Epidermal melanocyte (primary cell): ENCODE data around the gene NAA10.

Source experiments
- DNase-seq: peaks from one replicate; pipeline ENCODE4 v3.0.0; 2011; ENCODE audit warnings: low spot score; ENCODE audit not compliant: insufficient read length

The NAA10 gene

GRCh38 chrX:153966841-153967535, 32.2 kb upstream of the NAA10 start:
- no peak for DNase-seq

GRCh38 chrX:153966283-153966688, 31.4 kb upstream of the NAA10 start:
- no peak for DNase-seq

DNA sequence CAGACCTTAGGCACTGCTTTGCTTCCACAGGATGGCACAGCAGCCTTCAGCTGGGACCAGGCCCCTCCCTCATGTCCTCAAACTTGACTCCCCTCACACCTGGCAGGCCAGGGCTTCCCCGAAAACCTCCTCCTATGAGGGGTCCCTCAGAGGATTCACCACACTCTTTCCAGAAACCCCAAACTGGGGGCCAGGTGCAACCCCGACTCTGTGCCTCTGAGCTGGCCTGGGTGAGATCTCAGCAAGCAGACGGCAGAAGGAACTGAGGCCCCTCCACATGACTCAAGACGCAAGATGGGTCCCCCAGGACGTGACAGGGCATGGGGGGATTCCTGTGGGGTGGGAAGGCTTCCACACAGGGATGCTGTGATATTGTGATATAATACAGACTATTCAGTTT, 30.6 kb upstream of the NAA10 start:
- no peak for DNase-seq

- DNase-seq = no peak
Observed at GRCh38 chrX:153964105-153964504, 29.3 kb upstream of the NAA10 start.

GRCh38 chrX:153963546-153963945, 28.7 kb upstream of the NAA10 start:
- DNase-seq = no peak

DNA sequence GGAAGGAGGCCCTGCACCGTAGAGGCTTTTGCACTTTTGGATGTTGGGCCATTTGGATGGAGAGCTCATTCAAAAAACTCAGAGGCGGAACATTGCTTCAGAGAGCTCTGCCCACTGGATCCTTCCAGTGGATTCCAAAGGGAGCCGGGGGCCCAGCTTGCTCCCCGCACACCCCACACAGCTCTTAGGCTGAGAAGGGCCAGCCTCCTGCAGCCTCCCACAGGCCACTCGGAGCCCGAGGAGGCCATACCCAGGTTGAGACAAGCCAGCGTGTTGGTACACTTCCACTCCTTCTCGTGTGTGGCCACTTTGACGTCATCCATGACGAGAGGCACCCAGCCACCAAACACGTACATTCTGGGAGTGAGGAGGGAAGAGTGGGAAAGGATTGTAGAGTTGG, 26.5 kb upstream of the NAA10 start:
- no peak for DNase-seq

- no peak for DNase-seq
Observed at GRCh38 chrX:153960786-153961185, 25.9 kb upstream of the NAA10 start.

DNA sequence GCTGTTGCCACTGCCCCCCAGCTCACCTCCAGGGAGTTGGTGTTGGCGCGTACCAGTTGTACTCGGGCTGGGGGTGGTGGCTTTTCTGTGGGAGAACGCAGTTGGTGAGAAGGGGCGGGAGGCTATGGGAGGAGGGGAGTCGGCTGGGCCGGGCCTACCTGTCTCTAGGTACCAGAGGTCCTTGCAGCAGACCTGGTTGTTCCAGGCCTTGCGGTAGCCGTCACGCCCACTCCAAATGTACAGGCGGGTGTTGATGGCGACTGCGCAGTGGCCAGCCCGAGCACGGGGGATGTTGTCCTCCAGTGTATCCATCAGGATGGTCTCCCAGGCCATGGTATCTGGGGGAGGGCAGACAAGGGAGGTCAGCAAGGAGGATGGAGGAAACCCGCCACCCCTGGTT, 25.2 kb upstream of the NAA10 start:
- no peak for DNase-seq

DNA sequence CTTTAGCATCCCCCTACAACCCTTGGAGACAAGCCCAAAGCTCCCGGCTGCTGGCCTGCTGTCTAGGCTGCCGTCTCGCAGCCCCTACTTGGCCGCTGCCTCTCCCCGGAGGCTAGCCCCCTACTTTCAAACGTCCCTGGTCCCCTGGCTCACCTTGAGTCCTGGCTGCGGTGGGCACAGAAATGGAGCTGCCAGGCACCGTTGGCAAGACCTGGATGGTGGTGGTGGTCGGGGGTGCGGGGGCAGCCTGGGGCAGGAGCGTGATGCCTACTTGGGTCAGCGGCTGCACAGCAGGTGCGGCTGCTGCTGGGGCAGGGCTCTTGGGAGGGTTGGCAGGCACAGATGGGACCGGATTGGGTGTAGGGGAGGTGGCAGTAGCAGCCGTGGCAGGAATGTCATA, 24.8 kb upstream of the NAA10 start:
- no peak for DNase-seq

GRCh38 chrX:153958605-153959004, 23.8 kb upstream of the NAA10 start:
- DNase-seq = no peak

- no peak for DNase-seq
Observed at GRCh38 chrX:153957224-153957623, 22.4 kb upstream of the NAA10 start.

GRCh38 chrX:153956044-153956907, 21.4 kb upstream of the NAA10 start:
- no peak for DNase-seq

- DNase-seq = no peak
Observed at GRCh38 chrX:153955228-153955732, 20.4 kb upstream of the NAA10 start.

DNA sequence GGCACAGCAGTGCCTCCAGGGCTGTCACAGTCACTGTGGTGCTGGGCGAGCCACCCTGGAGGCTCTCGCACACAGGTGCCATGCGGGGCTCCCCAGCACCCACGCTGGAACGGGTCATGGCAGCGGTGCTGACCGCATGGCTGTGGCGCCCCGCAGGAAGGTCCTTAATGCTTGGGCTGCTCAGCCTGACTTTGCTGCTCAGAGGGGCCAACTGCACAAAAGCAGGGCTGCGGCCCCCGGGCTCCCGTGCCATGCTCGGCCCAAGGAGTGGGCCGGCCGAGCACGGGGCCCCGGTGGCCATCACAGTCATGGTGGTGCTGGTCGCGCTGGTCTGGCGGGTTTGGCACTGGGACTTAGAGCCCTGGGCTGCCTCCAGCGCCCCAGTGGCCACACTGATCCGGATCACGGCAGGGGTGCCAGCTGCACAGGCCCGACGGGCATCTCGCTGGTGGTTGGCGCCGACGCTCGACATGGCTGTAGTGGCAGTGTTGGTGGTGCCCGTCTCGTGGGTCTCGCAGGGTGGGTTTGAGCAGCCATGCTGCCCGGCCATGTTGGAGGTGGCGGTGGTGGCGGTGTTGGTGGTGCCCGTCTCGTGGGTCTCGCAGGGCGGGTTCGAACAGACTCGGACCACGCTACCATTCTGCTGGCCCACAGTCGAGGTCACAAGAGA, 19.9 kb upstream of the NAA10 start:
- no peak for DNase-seq

GRCh38 chrX:153953892-153954557, 19.2 kb upstream of the NAA10 start:
- DNase-seq = no peak

DNA sequence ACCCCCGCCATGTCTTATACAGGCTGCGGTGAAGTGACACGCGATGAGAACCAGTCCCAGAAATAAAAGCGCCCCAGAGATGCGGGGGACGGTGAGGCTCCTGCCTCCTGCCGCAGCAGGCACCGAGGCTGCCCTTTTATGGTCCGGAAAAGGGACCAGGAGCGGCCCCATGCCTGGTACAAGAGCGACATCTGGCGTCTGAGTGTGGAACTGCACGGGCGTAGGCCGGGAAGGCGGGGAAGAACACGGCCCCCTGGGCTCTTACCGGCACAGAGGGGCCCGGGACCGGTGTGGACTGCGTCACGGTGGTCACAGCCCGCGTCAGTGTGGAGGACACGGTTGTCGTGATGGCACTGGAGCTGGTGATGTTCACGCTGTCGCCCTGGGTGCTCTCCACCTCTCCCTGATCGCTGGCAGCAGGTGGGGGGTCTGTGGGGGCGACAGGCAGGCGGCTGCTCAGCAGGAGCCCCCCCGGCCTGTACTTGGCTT, 18.5 kb upstream of the NAA10 start:
- DNase-seq = peak; percentile 74

GRCh38 chrX:153952373-153953026, 17.7 kb upstream of the NAA10 start:
- DNase-seq = no peak

DNA sequence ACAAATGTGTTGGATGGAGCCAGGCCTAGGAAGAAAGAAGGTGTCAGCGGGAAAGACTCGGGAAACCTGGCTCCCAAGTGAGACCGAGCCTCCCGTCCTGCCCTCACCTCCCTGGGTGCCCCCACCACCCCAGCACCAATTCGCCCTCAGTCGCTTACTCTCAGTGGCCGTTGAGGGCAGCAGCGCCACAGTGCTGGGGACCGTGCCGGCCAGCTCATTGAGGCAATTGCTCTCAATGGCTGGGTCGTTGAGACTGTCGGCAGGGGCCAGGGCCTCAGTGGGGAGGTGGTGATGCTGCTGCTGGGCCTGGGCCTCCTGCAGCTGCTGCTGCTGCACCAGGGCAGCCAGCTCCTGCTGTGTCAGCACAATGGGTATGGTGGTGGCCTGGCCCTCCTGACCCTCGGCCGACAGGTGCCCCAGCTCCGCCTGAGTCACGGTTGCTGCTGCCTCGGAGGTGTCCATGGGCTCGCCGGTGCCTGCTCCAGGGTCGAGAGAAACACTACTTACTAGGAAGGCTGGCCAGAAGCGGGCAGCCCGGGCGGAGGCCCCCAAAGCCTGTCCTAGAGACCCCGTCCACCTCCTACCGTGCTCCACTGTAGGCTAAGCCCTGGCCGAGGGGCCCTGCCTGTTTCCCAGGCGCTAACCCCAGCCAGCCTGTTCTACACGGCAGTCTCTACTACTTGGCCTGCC, 17.0 kb upstream of the NAA10 start:
- DNase-seq = no peak

DNA sequence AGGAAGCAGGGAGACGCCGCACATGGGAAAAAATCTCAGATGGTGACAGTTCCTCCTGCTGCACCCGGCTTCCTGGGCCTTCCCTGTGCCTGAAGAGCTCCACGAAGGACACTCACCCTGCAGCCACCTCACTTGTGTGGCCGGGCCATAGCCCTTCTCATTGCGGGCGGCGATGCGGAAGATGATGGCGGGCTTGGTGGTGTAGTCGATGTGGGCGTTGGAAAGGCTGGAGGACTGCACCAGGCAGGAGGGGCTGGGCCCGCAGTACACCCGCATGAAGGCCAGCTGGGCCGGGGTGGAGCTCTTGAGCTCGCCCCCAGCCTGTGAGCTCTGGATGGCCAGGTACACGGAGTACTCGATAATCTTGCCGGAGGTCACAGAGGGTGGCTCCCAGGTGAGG, 15.3 kb upstream of the NAA10 start:
- DNase-seq = no peak
